Activated B cell treated with CpG ODN at 0.5 μM for 24 hours (primary cell): ENCODE measurements around the gene PRKN. TPM values are rescaled to one million over a fixed set of nuclear protein-coding genes. Genes with fewer than 3 reads are reported as not detected.

Source experiments
- ATAC-seq: fragments of 200-7000 bp; cut with Tn5 transposase; one replicate; pipeline ENCODE4 v1.10.0; 2021; ENCODE audit warnings: low read depth, mild to moderate bottlenecking, moderate library complexity
- CTCF ChIA-PET: fragments of 350-600 bp; sonication (Branson Sonifier 250); formaldehyde crosslinking; loops from one replicate; lab custom pipeline; 2021; ENCODE audit warnings: antibody characterized with exemption; lab: Charles Lee
- POLR2A ChIA-PET: fragments of 350-600 bp; sonication (Branson Sonifier 250); formaldehyde crosslinking; loops from one replicate; lab custom pipeline; 2021; ENCODE audit warnings: antibody characterized with exemption; lab: Charles Lee
- DNase-seq: peaks from one replicate; pipeline ENCODE4 v3.0.0; 2022
- H3K27ac Mint-ChIP-seq: one replicate; pipeline ENCODE4 v1.8.0; 2020; ENCODE audit warnings: mixed read lengths
- H3K27me3 Mint-ChIP-seq: one replicate; pipeline ENCODE4 v1.8.0; 2021; ENCODE audit warnings: mixed read lengths
- H3K36me3 Mint-ChIP-seq: one replicate; pipeline ENCODE4 v1.8.0; 2021; ENCODE audit warnings: low read depth, mixed read lengths
- H3K4me1 Mint-ChIP-seq: one replicate; pipeline ENCODE4 v1.8.0; 2021; ENCODE audit warnings: mixed read lengths
- H3K4me3 Mint-ChIP-seq: one replicate; pipeline ENCODE4 v1.8.0; 2020; ENCODE audit warnings: mild to moderate bottlenecking, mixed read lengths
- H3K9me3 Mint-ChIP-seq: one replicate; pipeline ENCODE4 v1.8.0; 2020; ENCODE audit warnings: mixed read lengths
- CTCF ChIP-seq: fragments of 200-600 bp; IDR thresholded peaks from one replicate; pipeline ENCODE4 v1.8.0; 2022; ENCODE audit warnings: antibody characterized with exemption, mild to moderate bottlenecking
- intact Hi-C: fragments of 100-400 bp; cut with micrococcal nuclease; formaldehyde crosslinking; loops from one replicate; pipeline ENCODE4 v1.15.1; 2024
- total RNA-seq: library from RNA; stranded (reverse); gene quantifications from 2 replicates; pipeline ENCODE4 v1.2.3, GENCODE V29; 2022

The PRKN gene
- total RNA-seq, 1 donor from 2014 or later, result 2.3 TPM

GRCh38 chr6:162467679-162468078, 259.9 kb downstream of the PRKN start:
- Mint-ChIP-seq H3K36me3 (no peaks in the 10 kb centered on the region), H3K9me3 (peaks cover 4% of the 10 kb centered on the region), H3K27me3 (no peaks in the 10 kb centered on the region), H3K27ac (no peak overlapping the region), H3K4me3 (no peak overlapping the region), H3K4me1 (no peaks in the 10 kb centered on the region)
- DNase-seq (no peak), ATAC-seq (no peak)
- intact Hi-C loops, result no loop called here
- TF ChIP-seq CTCF, result no peak
- ChIA-PET CTCF (no interaction called here), POLR2A (no interaction called here)

GRCh38 chr6:162463576-162463975, 264.0 kb downstream of the PRKN start:
- Mint-ChIP-seq H3K36me3 (no peaks in the 10 kb centered on the region), H3K27ac (no peak overlapping the region), H3K4me3 (no peak overlapping the region), H3K9me3 (peaks cover 11% of the 10 kb centered on the region), H3K27me3 (no peaks in the 10 kb centered on the region), H3K4me1 (no peaks in the 10 kb centered on the region)
- intact Hi-C loops, result no loop called here
- ChIA-PET CTCF (no interaction called here), POLR2A (no interaction called here)
- no peak for TF ChIP-seq CTCF
- DNase-seq, result no peak
- ATAC-seq, result no peak

- DNase-seq, result no peak
- H3K9me3 Mint-ChIP-seq, result peaks cover 7% of the 10 kb centered on the region
- H3K27ac Mint-ChIP-seq, result no peak overlapping the region
- no peak overlapping the region for H3K4me3 Mint-ChIP-seq
- no peaks in the 10 kb centered on the region for H3K4me1 Mint-ChIP-seq
- H3K36me3 Mint-ChIP-seq, result no peaks in the 10 kb centered on the region
- ChIA-PET POLR2A (no interaction called here), CTCF (no interaction called here)
- intact Hi-C loops, result no loop called here
- H3K27me3 Mint-ChIP-seq, result no peaks in the 10 kb centered on the region
- no peak for TF ChIP-seq CTCF
- ATAC-seq, result no peak
Measured at GRCh38 chr6:162459985-162460384, 267.6 kb downstream of the PRKN start.

GRCh38 chr6:162450358-162450757, 277.2 kb downstream of the PRKN start:
- no peak for ATAC-seq
- intact Hi-C loops, result no loop called here
- no peak for DNase-seq
- TF ChIP-seq CTCF, result no peak
- Mint-ChIP-seq H3K4me3 (no peak overlapping the region), H3K36me3 (no peaks in the 10 kb centered on the region), H3K27me3 (no peaks in the 10 kb centered on the region), H3K9me3 (peaks cover 3% of the 10 kb centered on the region), H3K4me1 (no peaks in the 10 kb centered on the region), H3K27ac (no peak overlapping the region)
- ChIA-PET CTCF (no interaction called here), POLR2A (no interaction called here)

- Mint-ChIP-seq H3K4me1 (no peaks in the 10 kb centered on the region), H3K27ac (no peak overlapping the region), H3K36me3 (no peaks in the 10 kb centered on the region), H3K4me3 (no peak overlapping the region), H3K9me3 (no peaks in the 10 kb centered on the region), H3K27me3 (no peaks in the 10 kb centered on the region)
- ATAC-seq (no peak), DNase-seq (no peak)
- CTCF ChIA-PET, result no interaction called here
- TF ChIP-seq CTCF, result no peak
- POLR2A ChIA-PET, result interaction anchor here (0.5 kb wide), 1 partner anchor 408 kb away, joined by 4 read pairs; no protein-coding TSS in a partner anchor
- intact Hi-C loops, result no loop called here
Measured at GRCh38 chr6:162448294-162448693, 279.3 kb downstream of the PRKN start.
